Thyroid gland (tissue), 4 donors: ENCODE results near the gene IVL. TPM values are rescaled to one million over a fixed set of nuclear protein-coding genes. Genes with fewer than 3 reads are reported as not detected.

Source experiments
- DNase-seq, 2 donors: peaks; one replicate each; pipeline ENCODE4 v3.0.0-alpha.2; 2019
- H3K27ac ChIP-seq, 3 donors: fragments of 200-600 bp; sonication (generic); 1 replicate in 2 of 3; 2 replicates in 1 of 3; pipeline ENCODE4 v1.5.1; 2016 to 2019; ENCODE audit warnings: mild to moderate bottlenecking in 1 of 3, moderate library complexity in 1 of 3
- H3K27me3 ChIP-seq: fragments of 200-600 bp; sonication (generic); one replicate; pipeline ENCODE4 v1.5.1; 2019
- H3K36me3 ChIP-seq, 2 donors: fragments of 200-600 bp; sonication (generic); one replicate each; pipeline ENCODE4 v1.5.1; 2016 to 2019
- H3K4me1 ChIP-seq, 2 donors: fragments of 200-600 bp; sonication (generic); one replicate each; pipeline ENCODE4 v1.5.1; 2017 to 2019
- H3K4me3 ChIP-seq, 3 donors: fragments of 200-600 bp; sonication (generic); replicated peaks in 1 of 3; 1 replicate in 2 of 3; 2 replicates in 1 of 3; pipeline ENCODE4 v1.5.1; 2016; ENCODE audit warnings: mild to moderate bottlenecking in 1 of 3
- H3K9me3 ChIP-seq: fragments of 200-600 bp; sonication (generic); one replicate; pipeline ENCODE4 v1.5.1; 2017
- POLR2A ChIP-seq, 2 donors: fragments of 450-650 bp; IDR thresholded peaks; one replicate each; pipeline ENCODE4 v1.6.1; 2017; ENCODE audit warnings: antibody characterized with exemption in 2 of 2, mild to moderate bottlenecking in 2 of 2, moderate library complexity in 1 of 2
- WGBS, 2 donors: methylation state at CpG; one replicate each; pipeline ENCODE4 v1.1.5; 2017; 5-methylcytosine and 5-hydroxymethylcytosine counted together
- intact Hi-C: fragments of 100-400 bp; cut with DNase I; formaldehyde crosslinking; loops from one replicate; pipeline ENCODE4 v1.15.1; 2023
- total RNA-seq, 4 donors: library from RNA; depleted of rRNA; stranded (reverse); fragments of >200 nt; gene quantifications; one replicate each; pipeline ENCODE4 v1.2.3, GENCODE V29; 2016
- TF ChIP-seq, protein P1 (sequence below), 6 experiments: fragments of 200-600 bp in 3 of 6; fragments of 450-650 bp in 3 of 6; sonication (generic) in 3 of 6; IDR thresholded peaks; one replicate each; pipeline ENCODE4 v1.5.1; 2016 to 2019; ENCODE audit warnings: antibody characterized with exemption in 6 of 6, mild to moderate bottlenecking in 2 of 6, inconsistent platforms in 1 of 6, moderate library complexity in 1 of 6

IVL gene
- total RNA-seq, 4 donors from 2014 or later, result not detected

DNA sequence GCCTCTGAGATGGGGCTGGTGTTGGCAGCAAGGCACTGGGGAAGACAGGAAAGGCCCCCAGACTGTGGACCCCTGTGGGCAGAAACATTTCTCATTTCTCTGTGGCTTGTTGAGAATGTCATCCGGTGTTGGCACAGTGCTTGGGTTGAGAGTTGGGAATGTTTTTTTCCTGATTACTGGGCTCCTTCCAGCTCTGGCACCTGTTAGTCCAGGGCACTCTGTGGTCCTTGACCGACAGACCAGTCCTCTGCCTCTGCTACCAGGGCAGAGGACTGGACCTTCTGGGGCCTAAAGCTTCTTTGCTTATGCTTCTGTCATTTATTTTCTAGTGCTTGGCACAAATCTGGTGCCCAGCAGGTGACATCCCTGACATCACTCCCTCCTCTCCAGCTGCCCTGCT, 33.8 kb downstream of the IVL start:
- DNase-seq, result no peak
- no peaks in the 10 kb centered on the region for H3K36me3 ChIP-seq
- H3K4me1 ChIP-seq, result no peaks in the 10 kb centered on the region
- H3K27ac ChIP-seq, result no peak overlapping the region
- no peak for TF ChIP-seq POLR2A (IDR thresholded peaks at IDR 0.05)
- TF ChIP-seq, protein P1, sequence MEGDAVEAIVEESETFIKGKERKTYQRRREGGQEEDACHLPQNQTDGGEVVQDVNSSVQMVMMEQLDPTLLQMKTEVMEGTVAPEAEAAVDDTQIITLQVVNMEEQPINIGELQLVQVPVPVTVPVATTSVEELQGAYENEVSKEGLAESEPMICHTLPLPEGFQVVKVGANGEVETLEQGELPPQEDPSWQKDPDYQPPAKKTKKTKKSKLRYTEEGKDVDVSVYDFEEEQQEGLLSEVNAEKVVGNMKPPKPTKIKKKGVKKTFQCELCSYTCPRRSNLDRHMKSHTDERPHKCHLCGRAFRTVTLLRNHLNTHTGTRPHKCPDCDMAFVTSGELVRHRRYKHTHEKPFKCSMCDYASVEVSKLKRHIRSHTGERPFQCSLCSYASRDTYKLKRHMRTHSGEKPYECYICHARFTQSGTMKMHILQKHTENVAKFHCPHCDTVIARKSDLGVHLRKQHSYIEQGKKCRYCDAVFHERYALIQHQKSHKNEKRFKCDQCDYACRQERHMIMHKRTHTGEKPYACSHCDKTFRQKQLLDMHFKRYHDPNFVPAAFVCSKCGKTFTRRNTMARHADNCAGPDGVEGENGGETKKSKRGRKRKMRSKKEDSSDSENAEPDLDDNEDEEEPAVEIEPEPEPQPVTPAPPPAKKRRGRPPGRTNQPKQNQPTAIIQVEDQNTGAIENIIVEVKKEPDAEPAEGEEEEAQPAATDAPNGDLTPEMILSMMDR (IDR thresholded peaks at IDR 0.05), result no peak
- WGBS, 2 donors, result 56 to 67% methylated on average over 2 of the region's 2 CpGs
- H3K27me3 ChIP-seq, result no peaks in the 10 kb centered on the region
- H3K9me3 ChIP-seq, result no peaks in the 10 kb centered on the region
- intact Hi-C loops, result no loop called here
- no peak overlapping the region for H3K4me3 ChIP-seq

DNA sequence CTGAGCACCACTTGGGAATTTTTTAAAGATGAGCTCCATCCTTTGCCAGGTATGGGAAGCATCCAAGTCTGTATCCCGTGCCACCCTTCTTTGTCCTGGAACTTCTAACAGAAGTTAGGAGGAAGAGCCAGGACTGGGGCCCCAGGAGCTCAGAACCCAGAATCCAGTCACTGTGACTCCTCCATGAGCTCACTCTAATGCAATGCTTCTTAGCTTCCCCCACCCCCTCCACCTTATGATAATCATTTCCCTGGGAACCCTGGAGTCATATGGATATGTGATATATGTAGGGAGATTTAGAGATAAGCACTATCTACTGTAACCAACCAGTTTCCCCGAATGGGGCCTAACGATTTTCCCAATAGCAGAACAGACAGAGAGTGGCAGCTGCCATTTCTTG, 37.9 kb downstream of the IVL start:
- TF ChIP-seq, protein P1 (IDR thresholded peaks at IDR 0.05), result no peak
- no peak for TF ChIP-seq POLR2A (IDR thresholded peaks at IDR 0.05)
- 77 to 80% methylated on average over 3 of the region's 3 CpGs for WGBS, 2 donors
- Histone ChIP-seq H3K4me3 (no peak overlapping the region), H3K27me3 (no peaks in the 10 kb centered on the region), H3K9me3 (no peaks in the 10 kb centered on the region), H3K36me3 (no peaks in the 10 kb centered on the region), H3K27ac (no peak overlapping the region), H3K4me1 (no peaks in the 10 kb centered on the region)
- no peak for DNase-seq
- intact Hi-C loops, result no loop called here

DNA sequence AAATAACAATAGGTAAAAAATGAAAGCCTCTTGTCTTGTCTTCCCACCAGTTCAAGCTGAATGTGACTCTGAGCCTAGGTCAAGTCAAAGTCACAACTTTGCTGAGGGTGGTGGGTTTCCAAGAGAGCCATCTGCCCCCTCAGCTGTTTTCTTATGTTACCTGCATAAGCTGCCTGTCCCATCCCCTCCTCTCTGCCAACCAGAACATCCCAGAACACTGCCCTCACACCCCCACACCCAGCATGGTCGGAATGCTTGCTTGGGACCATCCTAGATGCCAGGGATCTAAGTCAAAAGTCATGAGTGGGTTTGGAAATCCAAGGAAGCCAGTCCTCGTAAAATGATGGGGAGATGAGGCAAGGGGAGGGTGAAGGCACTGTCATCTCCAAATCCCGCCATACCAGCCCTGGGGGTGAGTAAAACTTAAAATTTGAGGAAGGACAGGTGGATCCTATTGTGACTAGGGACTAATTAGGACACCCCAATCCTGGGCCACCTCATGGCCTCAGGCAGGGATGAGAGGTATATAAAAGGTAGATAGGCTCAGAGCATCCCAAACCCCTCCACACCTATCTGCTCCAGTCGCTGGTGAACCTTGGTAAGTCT, 38.4 kb downstream of the IVL start, which contains the start of gene SPRR5:
Gene SPRR5 (plus strand): TSS at position 556 of the 606 bp plus-strand sequence. CDS start 1,349 bp downstream, outside the sequence.
- TF ChIP-seq, protein P1 (IDR thresholded peaks at IDR 0.05), result no peak
- no peak for TF ChIP-seq POLR2A (IDR thresholded peaks at IDR 0.05)
- Histone ChIP-seq H3K4me3 (no peak within 1 kb of the TSS), H3K27me3 (no peaks in the 10 kb centered on the region), H3K27ac (no peak within 1 kb of the TSS), H3K4me1 (no peaks in the 10 kb centered on the region), H3K36me3 (no peaks in the 10 kb centered on the region), H3K9me3 (no peaks in the 10 kb centered on the region)
- intact Hi-C loops, result no loop called here
- DNase-seq, result no peak
- WGBS, 2 donors, result 79 to 88% methylated on average over 4 of the region's 4 CpGs

DNA sequence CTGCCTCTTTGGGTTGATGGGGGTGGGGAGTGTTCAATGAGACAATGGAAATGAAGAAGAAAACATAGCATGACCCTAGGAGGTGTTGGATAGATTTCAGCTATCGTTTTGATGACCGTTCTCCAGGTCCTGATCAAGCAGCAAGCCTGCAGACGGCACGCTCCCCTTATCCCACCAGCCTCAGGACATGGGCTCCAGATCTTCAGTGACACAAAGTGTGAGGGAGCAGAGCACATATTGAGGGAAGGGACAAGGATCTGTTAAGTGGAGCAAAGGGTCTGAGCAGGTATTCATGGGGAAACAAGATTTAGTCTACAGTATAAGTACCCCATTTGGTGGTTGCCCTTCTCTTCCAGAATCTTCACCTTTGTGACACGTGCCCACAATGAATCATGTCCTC, 43.4 kb downstream of the IVL start:
- H3K36me3 ChIP-seq, result no peaks in the 10 kb centered on the region
- no peak for TF ChIP-seq POLR2A (IDR thresholded peaks at IDR 0.05)
- TF ChIP-seq, protein P1 (IDR thresholded peaks at IDR 0.05), result no peak
- no peak for DNase-seq
- WGBS, 2 donors, result 79 to 83% methylated on average over 5 of the region's 5 CpGs
- intact Hi-C loops, result no loop called here
- no peak overlapping the region for H3K4me3 ChIP-seq
- no peaks in the 10 kb centered on the region for H3K9me3 ChIP-seq
- no peaks in the 10 kb centered on the region for H3K4me1 ChIP-seq
- H3K27ac ChIP-seq, result no peak overlapping the region
- H3K27me3 ChIP-seq, result no peaks in the 10 kb centered on the region

DNA sequence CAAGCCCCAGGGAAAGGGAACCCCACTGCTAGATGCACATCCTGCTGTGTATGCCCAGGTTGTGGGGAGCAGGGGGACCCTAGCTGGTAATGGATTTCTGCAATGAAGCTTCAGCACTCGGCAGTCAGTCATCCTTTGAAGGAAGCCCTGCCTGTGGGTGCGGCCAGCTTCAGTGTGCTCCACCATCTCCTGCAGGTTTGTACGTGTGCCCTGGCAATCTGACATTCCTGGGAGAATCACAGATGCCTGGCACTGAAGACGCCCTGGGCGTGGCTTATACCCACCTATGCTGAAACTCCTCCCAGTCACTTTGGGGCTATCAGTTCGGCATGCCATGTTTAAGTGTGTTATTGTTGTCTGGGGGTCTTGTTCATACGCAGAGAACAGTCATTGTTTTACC, 45.4 kb downstream of the IVL start:
- DNase-seq, result no peak
- H3K4me1 ChIP-seq, result no peaks in the 10 kb centered on the region
- TF ChIP-seq, protein P1 (IDR thresholded peaks at IDR 0.05), result no peak
- no peak for TF ChIP-seq POLR2A (IDR thresholded peaks at IDR 0.05)
- 68 to 70% methylated on average over 7 of the region's 7 CpGs for WGBS, 2 donors
- no peaks in the 10 kb centered on the region for H3K27me3 ChIP-seq
- H3K9me3 ChIP-seq, result no peaks in the 10 kb centered on the region
- H3K27ac ChIP-seq, result no peak overlapping the region
- H3K36me3 ChIP-seq, result no peaks in the 10 kb centered on the region
- intact Hi-C loops, result no loop called here
- H3K4me3 ChIP-seq, result no peak overlapping the region
